ENCODE measurements around the gene PLEKHA4.

DNA sequence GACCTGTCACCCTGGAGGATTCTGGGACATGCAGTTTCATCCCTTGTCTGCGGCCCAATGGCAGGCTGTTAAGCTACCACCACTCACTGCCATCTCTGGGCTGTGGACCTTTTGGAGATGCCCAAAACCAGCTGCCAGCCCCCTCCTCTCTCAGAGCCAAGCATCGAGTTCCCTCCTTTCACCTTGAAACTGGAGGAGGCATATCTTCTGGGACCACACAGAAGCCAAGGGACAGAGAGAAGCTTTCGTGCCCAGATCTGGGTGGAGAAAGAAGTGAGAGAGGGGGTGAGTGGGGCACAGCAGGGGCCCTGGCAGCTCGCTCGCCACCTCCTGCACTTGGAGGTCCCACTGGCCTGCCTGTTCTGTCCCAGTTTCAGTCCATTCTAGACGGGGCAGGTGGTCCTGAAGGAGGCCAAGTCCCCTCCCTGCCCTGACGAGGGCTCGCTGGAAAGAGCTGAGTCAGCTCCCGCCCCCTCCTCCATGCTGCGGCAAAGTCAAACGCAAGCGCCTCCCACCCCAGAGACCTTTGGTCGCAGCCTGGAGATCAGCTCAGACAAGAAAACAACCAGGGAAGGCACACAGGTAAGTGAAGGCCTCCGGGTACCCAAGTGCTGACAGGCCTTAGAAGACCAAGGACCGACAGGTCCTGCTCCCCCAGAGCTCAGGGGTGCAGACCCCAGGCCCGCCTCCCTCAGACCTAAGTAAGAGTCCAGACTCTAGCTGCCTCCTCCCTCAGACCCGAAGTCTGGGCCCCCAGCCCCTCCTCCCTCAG lies 61.4 kb downstream of the PLEKHA4 start:
- TF ChIP-seq GATA2 (IDR thresholded peaks at IDR 0.05; ENCODE audit: low read depth, low read length): no peak
- no peak for TF ChIP-seq GATA3 (IDR thresholded peaks at IDR 0.05; ENCODE audit: low read depth, low read length)
